Tongue (tissue), 2 donors: ENCODE results near the gene ERC1. TPM values are rescaled to one million over a fixed set of nuclear protein-coding genes. Genes with fewer than 3 reads are reported as not detected.

ENCODE experiments used
- DNase-seq: peaks from one replicate; pipeline ENCODE4 v3.0.0-alpha.2; 2015
- total RNA-seq: library from RNA; depleted of rRNA; stranded (reverse); fragments of >200 nt; gene quantifications from one replicate; pipeline ENCODE4 v1.2.3, GENCODE V29; 2014

The ERC1 gene
- total RNA-seq, 1 donor from 2014 or later, result 95.7 TPM

DNA sequence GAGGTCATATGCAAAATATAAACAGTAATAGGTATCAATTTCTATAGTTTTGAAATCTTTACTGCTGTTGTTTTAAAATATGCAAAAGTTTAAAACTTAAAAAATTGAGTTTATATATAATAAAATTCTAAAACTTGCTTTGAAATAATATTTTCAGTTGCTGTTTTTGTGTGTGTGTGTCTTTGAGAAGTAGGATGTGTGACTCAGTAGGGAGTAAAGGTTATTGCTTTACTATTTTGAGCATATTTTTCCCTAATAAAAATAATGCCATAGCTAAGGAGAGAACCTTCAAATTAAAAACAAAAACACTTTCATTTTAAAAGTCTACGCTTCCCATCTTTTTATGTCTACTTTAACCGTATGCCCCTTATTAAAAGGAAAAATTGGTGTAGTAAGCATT lies 365.3 kb downstream of the ERC1 start:
- DNase-seq, result no peak

GRCh38 chr12:1357171-1357570 lies 366.1 kb downstream of the ERC1 start:
- DNase-seq, result peak; percentile 21

DNA sequence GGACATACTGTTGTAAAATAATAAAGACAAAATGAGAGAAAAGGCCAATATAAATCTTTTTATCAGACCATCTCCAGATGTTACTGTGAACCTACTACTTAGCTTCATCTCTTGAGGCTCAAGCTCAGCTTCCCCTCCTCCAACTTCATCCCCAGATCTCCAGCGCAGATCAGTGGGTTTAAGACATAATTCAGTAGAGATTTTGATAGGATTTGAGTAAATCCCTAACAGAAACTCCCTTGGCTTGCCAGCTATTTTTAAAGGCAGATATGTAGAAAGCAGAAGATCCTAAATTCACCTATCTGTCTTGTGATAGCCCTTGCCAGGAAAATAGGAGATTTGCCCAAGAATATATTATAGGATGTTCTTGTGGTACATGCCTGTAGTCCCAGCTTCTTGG lies 366.7 kb downstream of the ERC1 start:
- no peak for DNase-seq

DNA sequence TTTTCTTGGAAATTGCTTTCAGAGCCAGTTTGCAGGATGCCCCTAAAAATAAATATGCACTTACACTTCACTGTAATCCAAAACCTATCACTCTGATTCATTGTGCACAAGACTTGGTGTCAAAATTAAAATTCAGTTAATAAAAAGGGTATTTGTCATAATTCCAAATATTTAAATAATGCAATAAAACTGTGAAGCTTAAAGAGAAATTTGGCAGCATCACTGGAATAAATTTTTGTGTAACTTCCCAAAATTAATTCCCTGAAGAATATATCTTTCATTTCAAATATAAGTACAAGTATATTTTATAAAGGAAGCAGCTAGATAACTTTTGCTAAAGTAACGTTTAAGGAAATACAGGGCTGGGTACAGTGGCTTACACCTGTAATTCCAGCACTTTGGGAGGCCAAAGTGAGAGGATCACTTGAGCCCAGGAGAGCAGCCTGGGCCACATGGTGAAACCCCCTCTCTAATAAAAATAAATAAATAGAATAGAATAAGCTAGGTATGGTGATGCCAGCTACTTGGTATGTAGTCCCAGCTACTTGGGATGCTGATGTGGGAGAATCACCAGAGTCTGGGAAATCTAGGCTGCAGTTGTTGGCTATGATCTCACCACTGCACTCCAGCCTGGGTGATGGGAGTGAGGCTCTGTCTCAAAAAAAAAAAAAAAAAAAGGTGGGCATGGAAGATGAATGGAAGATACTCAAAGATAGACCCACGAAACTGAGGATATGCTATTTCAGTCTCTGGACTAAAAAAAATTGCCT lies 369.6 kb downstream of the ERC1 start:
- no peak for DNase-seq

- no peak for DNase-seq
Observed at GRCh38 chr12:1362143-1362662, 371.2 kb downstream of the ERC1 start.

DNA sequence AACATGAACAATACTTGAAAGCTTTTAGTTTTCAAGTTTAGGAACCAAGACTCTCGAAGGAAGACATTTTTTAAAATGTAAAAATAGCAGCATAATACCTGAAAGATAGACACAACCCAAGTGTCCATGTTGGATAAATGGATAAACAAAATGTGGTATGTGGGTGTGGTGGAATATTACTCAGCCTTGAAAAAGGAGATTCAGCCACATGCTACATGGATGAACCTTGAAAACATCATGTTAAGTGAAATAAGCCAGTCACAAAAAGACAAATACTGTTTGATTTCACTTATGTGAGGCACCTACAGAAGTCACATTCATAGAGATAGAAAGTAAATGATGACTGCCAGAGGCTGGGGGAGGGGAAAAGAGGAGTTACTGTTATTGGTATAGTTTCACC lies 374.7 kb downstream of the ERC1 start:
- DNase-seq, result no peak

- no peak for DNase-seq
Observed at GRCh38 chr12:1367331-1368291, 376.6 kb downstream of the ERC1 start.

DNA sequence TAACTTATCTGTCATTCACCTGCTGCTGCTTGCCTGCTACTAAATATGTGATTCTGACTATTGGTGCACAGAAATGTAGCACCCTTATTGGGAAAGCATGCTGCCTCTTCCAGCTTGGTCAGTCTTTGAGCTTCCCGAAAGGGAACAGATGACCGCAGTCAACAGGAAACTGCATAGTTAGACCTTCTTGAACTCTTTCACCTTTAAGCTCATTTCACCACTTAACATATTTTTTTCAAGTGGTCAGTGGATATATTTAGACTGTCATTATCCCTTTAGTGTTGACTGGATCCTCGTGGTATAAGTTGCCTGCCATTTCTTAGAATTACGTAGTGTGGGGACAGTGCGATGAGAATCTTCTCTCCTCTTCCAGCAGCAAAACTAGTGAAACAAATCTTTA lies 378.4 kb downstream of the ERC1 start:
- DNase-seq, result peak; percentile 33

- no peak for DNase-seq
Observed at GRCh38 chr12:1369938-1370500, 379.0 kb downstream of the ERC1 start.

DNA sequence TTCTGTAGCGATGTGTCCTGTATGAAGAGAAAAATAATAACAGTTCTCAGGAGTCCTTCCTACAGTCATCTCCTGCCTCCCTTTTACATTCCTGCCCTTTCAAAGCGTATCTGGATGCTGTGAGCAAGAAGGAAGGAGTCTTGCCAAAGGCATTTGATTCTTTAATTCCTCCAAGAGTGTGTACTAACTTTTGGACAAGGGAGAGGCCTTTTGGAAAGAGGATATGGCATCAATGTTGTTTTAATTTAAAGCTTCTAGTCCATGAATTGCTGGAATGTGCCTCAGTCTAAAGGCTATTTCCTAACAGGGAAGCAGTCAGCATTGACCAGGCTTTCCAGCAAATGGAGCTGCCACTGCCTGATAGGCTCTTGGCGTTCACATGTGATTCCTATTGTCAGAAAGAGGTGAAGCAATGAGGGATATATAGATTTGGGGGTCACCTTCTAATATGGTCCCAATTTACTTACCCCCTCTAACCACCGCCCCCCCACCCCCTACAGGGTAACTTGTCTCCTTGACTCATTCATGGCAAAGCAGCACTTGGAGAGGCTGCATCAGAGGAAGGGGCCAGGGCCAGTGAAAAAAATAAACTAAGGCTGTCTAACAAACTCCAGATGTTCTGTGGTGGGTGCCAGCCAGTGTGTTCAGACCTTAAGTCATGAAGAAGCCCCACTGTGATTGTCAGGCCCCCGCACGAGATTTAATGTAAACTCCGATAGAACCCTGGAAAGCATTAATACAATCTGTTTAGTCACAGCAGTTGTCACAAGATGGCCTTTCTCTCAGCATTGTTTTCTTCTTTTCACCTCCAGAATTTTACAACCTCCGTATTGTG lies 383.1 kb downstream of the ERC1 start:
- peak; percentile 69 for DNase-seq

- no peak for DNase-seq
Observed at GRCh38 chr12:1375323-1375722, 384.3 kb downstream of the ERC1 start.

GRCh38 chr12:1377117-1377516 lies 386.1 kb downstream of the ERC1 start:
- no peak for DNase-seq

GRCh38 chr12:1377681-1378080 lies 386.7 kb downstream of the ERC1 start:
- DNase-seq, result no peak

DNA sequence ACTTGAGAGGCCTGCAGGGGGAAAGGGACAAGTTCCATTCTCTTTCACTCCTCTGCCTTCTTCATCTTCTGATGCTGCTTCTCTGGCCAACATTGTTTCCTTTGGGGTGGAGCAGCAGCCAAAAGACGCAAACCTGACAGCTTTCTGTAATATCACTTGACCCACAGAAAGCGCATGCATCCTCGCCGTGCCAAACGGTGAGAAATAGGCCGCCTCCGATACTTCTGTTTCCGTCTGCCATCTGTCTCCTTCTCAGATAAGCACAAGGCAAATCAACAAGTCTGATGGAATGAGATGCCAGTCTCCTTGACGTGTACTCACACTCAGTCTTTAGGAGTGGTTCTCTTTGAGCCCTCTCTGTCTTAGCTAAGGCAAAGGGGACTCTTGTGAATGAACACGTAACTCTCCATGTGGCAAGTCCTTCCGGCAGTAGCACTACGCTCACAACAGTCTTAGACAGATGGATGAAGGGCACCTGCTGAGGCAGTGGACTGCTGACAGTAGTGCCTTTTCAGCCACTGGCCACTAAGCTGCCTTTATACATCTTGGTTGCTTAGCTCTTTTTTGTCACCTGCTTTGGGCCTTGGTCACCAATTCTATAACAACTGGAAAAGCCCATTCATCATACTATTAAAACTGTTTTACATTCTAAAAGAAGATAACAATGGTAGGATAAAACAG lies 389.3 kb downstream of the ERC1 start:
- no peak for DNase-seq

GRCh38 chr12:1382151-1382550 lies 391.1 kb downstream of the ERC1 start:
- DNase-seq, result no peak

DNA sequence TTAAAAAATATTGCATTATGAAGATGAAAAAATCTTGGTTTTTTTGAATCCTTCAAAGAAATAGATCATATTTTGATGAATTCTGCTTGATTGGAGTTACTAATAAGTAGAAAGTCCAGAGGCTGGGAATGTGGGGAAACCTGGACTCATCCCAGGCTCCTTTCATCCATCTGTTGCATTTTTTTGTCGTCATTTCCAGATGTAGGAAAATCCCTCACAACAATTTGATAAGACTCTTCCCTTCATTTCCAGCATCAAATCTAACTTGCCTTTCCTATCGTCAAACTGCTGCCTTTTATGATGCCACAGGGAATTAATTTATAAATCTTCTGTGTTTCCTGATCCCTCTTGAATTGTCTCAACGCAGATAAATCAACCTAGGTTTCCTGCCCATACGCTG lies 391.8 kb downstream of the ERC1 start:
- no peak for DNase-seq

DNA sequence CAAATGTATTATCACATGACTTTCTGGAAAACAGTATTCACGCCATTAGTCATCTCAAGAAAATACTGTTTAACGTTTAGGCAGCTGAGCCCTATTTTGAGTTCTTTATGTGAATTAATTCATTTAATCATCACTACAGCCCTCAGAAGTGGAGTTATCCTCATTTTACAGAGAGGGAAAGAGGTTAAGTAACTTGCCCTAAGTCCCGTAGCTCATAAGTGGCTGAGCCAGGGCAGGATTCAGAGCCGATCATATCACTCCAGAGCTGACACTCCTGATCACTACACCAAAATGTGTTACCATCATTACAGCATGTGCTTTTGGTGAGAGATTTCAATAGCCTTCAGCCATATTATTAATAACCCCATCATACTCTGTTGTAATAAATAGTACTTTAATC lies 392.7 kb downstream of the ERC1 start:
- no peak for DNase-seq

DNA sequence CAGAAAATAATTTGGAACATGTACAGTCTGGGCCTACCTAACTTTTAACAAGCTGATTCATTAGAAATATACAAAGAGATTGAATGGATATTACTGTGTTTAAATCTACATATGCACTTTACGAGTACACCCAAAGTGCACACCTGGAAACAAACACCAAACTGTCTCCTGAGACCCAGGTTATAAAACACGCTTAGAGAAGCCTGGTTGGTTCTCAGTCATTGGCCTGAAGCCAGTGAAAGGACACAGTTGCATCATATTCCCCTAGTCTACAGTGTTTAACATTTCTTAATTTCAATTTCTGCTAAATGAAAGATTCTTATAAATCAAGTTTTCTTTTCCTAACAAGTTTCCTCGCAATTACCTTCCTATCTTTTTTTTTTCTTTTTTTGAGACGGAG lies 393.9 kb downstream of the ERC1 start:
- DNase-seq, result no peak

DNA sequence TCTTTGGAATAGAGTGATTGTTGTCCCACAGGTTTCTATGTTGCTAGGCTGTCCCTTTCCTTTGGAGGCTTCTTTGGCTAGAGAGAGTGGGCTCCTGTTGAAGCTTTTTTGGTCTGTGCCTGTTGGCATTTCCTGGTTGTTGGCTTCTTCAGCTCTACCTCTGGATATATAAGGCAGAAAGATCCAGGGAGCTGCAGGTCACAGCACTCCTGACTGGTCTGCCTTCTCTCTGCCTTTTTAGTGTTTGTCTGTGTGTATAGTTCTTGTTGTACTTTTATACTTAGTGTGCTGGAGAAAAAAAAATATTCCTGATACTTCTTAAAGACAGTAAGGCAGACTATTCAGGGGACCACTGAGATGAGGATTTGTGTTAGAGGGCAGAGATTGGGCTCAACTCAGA lies 400.7 kb downstream of the ERC1 start:
- no peak for DNase-seq

GRCh38 chr12:1395421-1395955 lies 404.5 kb downstream of the ERC1 start:
- no peak for DNase-seq

GRCh38 chr12:1398673-1399072 lies 407.6 kb downstream of the ERC1 start:
- no peak for DNase-seq
